Smooth muscle cell (in vitro differentiated cells): ENCODE results near the gene PBX1. TPM values are rescaled to one million over a fixed set of nuclear protein-coding genes. Genes with fewer than 3 reads are reported as not detected.
A peak's percentile ranks its signal among the peaks of the same experiment; 100 is the strongest.

ENCODE experiments used
- DNase-seq: peaks from one replicate; lab custom pipeline; 2025; ENCODE audit not compliant: unreplicated experiment; lab: John Stamatoyannopoulos, UW
- H2AFZ ChIP-seq: fragments of 200-600 bp; sonication (generic); 2 replicates; pipeline ENCODE4 v1.6.0; 2016; ENCODE audit warnings: antibody characterized with exemption, low read depth, mild to moderate bottlenecking
- H3F3A ChIP-seq: fragments of 200-600 bp; sonication (generic); 2 replicates; pipeline ENCODE4 v1.6.0; 2017; ENCODE audit warnings: antibody characterized with exemption, low read depth
- H3K27ac ChIP-seq: fragments of 200-600 bp; sonication (generic); 2 replicates; pipeline ENCODE4 v1.5.1; 2016; ENCODE audit warnings: low read depth, mild to moderate bottlenecking
- H3K27me3 ChIP-seq: fragments of 200-600 bp; sonication (generic); 2 replicates; pipeline ENCODE4 v1.6.1; 2016; ENCODE audit warnings: low read depth, mild to moderate bottlenecking
- H3K36me3 ChIP-seq: fragments of 200-600 bp; sonication (generic); 2 replicates; pipeline ENCODE4 v1.5.1; 2016; ENCODE audit warnings: low read depth
- H3K4me1 ChIP-seq: fragments of 200-600 bp; sonication (generic); 2 replicates; pipeline ENCODE4 v1.5.1; 2016; ENCODE audit warnings: low read depth
- H3K4me2 ChIP-seq: fragments of 200-600 bp; sonication (generic); 2 replicates; pipeline ENCODE4 v1.6.0; 2016; ENCODE audit warnings: mild to moderate bottlenecking
- H3K4me3 ChIP-seq: fragments of 200-600 bp; sonication (generic); 2 replicates; pipeline ENCODE4 v1.5.1; 2016; ENCODE audit warnings: mild to moderate bottlenecking
- H3K79me2 ChIP-seq: fragments of 200-600 bp; sonication (generic); 2 replicates; pipeline ENCODE4 v1.6.0; 2016; ENCODE audit warnings: low read depth, mild to moderate bottlenecking
- H3K9ac ChIP-seq: fragments of 200-600 bp; sonication (generic); 2 replicates; pipeline ENCODE4 v1.6.0; 2016; ENCODE audit warnings: low read depth
- H3K9me3 ChIP-seq: fragments of 200-600 bp; sonication (generic); replicated peaks from 2 replicates; pipeline ENCODE4 v1.5.1; 2016; ENCODE audit warnings: low read depth
- H4K20me1 ChIP-seq: fragments of 200-600 bp; sonication (generic); 2 replicates; pipeline ENCODE4 v1.6.0; 2016; ENCODE audit warnings: low read depth
- CTCF ChIP-seq: fragments of 200-600 bp; sonication (generic); IDR thresholded peaks from 2 replicates; pipeline ENCODE4 v1.5.1; 2017; ENCODE audit warnings: borderline replicate concordance, mild to moderate bottlenecking, antibody characterized with exemption; ENCODE audit not compliant: insufficient read depth, poor library complexity, severe bottlenecking
- WGBS: methylation state at CpG from one replicate; pipeline ENCODE4 v1.1.7; 2016; ENCODE audit warnings: low lambda C conversion rate; 5-methylcytosine and 5-hydroxymethylcytosine counted together
- polyA plus RNA-seq: library from polyadenylated mRNA; unstranded; fragments of >200 nt; fragmentation: Nextera tagmentation; extraction: Ambion mirVana; gene quantifications from 2 replicates; pipeline ENCODE4 v1.2.1, GENCODE V29; 2016
- total RNA-seq: library from RNA; depleted of rRNA; stranded (reverse); fragments of >200 nt; gene quantifications from 2 replicates; pipeline ENCODE4 v1.2.3, GENCODE V29; 2014

PBX1 gene
- total and polyA plus RNA-seq, 2 experiments from 2014 or later: 8.1 to 70.8 TPM

GRCh38 chr1:164587617-164588501, 28.9 kb downstream of the PBX1 start:
- DNase-seq: no peak
- H4K20me1 ChIP-seq: peaks cover 3% of the 10 kb centered on the region
- H3K27me3 ChIP-seq: no peaks in the 10 kb centered on the region
- H3K9me3 ChIP-seq: no peaks in the 10 kb centered on the region
- WGBS: 72% methylated on average over 12 of the region's 12 CpGs
- H3F3A ChIP-seq: peaks cover 2% of the 10 kb centered on the region
- no peaks in the 10 kb centered on the region for H3K36me3 ChIP-seq
- peaks cover 69% of the 10 kb centered on the region for H3K4me1 ChIP-seq
- peak overlapping the region; percentile 67 for H3K27ac ChIP-seq
- no peak overlapping the region for H3K9ac ChIP-seq
- peaks cover 63% of the 10 kb centered on the region for H3K79me2 ChIP-seq
- H3K4me3 ChIP-seq: peak overlapping the region; percentile 45
- no peak overlapping the region for H2AFZ ChIP-seq
- no peak for TF ChIP-seq CTCF
- H3K4me2 ChIP-seq: peak overlapping the region; percentile 78

- Histone ChIP-seq H3K9me3 (no peaks in the 10 kb centered on the region), H2AFZ (peak overlapping the region; percentile 75), H3K4me2 (peak overlapping the region; percentile 78), H3K27ac (peak overlapping the region; percentile 67), H3K27me3 (no peaks in the 10 kb centered on the region), H3K36me3 (no peaks in the 10 kb centered on the region), H3K4me1 (peaks cover 61% of the 10 kb centered on the region), H3K9ac (peak overlapping the region; percentile 36), H3K79me2 (peaks cover 61% of the 10 kb centered on the region), H3F3A (peaks cover 2% of the 10 kb centered on the region), H3K4me3 (peak overlapping the region; percentile 45), H4K20me1 (peaks cover 3% of the 10 kb centered on the region)
- peak; percentile 28 for DNase-seq
- no peak for TF ChIP-seq CTCF
- WGBS: 4% methylated on average over 15 of the region's 17 CpGs
These were observed 29.7 kb downstream of the PBX1 start for GRCh38 chr1:164588516-164589341.

GRCh38 chr1:164589408-164589807, 30.4 kb downstream of the PBX1 start:
- no peak for TF ChIP-seq CTCF
- H3K27ac ChIP-seq: no peak overlapping the region
- no peak overlapping the region for H2AFZ ChIP-seq
- peak overlapping the region; percentile 45 for H3K4me3 ChIP-seq
- peaks cover 61% of the 10 kb centered on the region for H3K4me1 ChIP-seq
- H3K9me3 ChIP-seq: no peaks in the 10 kb centered on the region
- H4K20me1 ChIP-seq: peaks cover under 1% of the 10 kb centered on the region
- peak overlapping the region; percentile 78 for H3K4me2 ChIP-seq
- H3F3A ChIP-seq: peaks cover 2% of the 10 kb centered on the region
- H3K36me3 ChIP-seq: no peaks in the 10 kb centered on the region
- peaks cover 60% of the 10 kb centered on the region for H3K79me2 ChIP-seq
- no peaks in the 10 kb centered on the region for H3K27me3 ChIP-seq
- DNase-seq: no peak
- WGBS: 42% methylated on average over 3 of the region's 3 CpGs
- H3K9ac ChIP-seq: peak overlapping the region; percentile 36
